H1 (cell line): ENCODE data around the gene CCK. TPM values are rescaled to one million over a fixed set of nuclear protein-coding genes. Genes with fewer than 3 reads are reported as not detected.

Experiments used
- ASH2L ChIP-seq: fragments of 200-600, 300-600 bp; sonication (generic); IDR thresholded peaks from one replicate; pipeline ENCODE4 v1.7.1; 2017; ENCODE audit warnings: low read length
- ATF3 ChIP-seq: IDR thresholded peaks from 2 replicates; pipeline ENCODE4 v1.6.1; 2011; ENCODE audit warnings: low read depth, mild to moderate bottlenecking, low read length; ENCODE audit not compliant: insufficient read depth
- BACH1 ChIP-seq: IDR thresholded peaks from 2 replicates; pipeline ENCODE4 v1.6.1; 2012; ENCODE audit warnings: low read length, improper control_type of control experiment
- BCL11A ChIP-seq, 2 experiments: IDR thresholded peaks; one replicate each; pipeline ENCODE4 v1.6.1; 2011; ENCODE audit warnings: low read depth in 2 of 2, low read length in 2 of 2, mild to moderate bottlenecking in 2 of 2
- BRCA1 ChIP-seq: IDR thresholded peaks from 2 replicates; pipeline ENCODE4 v1.6.1; 2012; ENCODE audit warnings: low read depth, low read length, improper control_type of control experiment
- TEAD4 ChIP-seq: IDR thresholded peaks from 2 replicates; pipeline ENCODE4 v1.6.1; 2012; ENCODE audit warnings: low read depth, low read length, inconsistent platforms, mixed read lengths
- polyA plus RNA-seq, 7 experiments: library from polyadenylated mRNA; depleted of rRNA in 3 of 7; stranded (reverse) in 5 of 7; unstranded in 2 of 7; fragments of >200 nt in 5 of 7; fragments of 200-250 nt in 2 of 7; gene quantifications; 1 replicate in 5 of 7; 2 replicates in 1 of 7; 4 replicates in 1 of 7; pipeline versions ENCODE4 v1.2.1 to v1.2.3, GENCODE V29; 2011 to 2013; ENCODE audit warnings: missing spikeins in 2 of 7, mixed read lengths in 2 of 7
- total RNA-seq: library from RNA; stranded (reverse); fragmentation: NEBNext Ultra II Directional; extraction: Animal tissue kit (Norgen Biotek cat#: 25700); gene quantifications from 2 replicates; pipeline ENCODE4 v1.2.1, GENCODE V29; 2021

Gene CCK
- total and polyA plus RNA-seq, 2 of the 8 experiments (the other 6 are each of a cell fraction or from before 2014, with no cell fraction given), result 0.99 to 2.8 TPM

DNA sequence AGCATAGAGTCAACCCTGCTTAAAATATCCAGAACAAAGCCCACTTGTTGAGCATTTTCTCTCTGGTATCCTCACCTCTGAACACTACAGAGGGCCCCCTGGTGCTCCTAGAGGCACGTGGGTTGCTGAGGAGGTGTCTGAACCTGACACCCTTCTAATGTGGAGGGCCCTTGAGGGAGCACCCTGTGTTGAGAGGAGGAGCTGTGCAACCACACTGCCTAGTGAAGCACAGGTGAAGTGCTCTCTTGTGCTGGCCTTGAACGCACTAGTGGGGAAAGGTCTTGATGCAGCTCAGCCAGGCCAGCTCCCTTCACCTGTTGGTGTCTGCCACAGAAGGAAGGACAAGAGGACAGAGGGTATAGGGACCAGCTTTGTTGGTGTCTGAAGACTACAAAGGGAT, 51.9 kb downstream of the CCK start (continued):
- TF ChIP-seq ATF3 (no peak), BRCA1 (no peak), ASH2L (no peak), BCL11A (IDR thresholded peaks at IDR 0.05; ENCODE audit: low read depth in 2 of 2, low read length in 2 of 2) (no peak), BACH1 (no peak), TEAD4 (no peak)
